ENCODE results near the gene RMP24.

The RMP24 gene

GRCh38 chr18:35939138-35939537 is 33.3 kb upstream of the RMP24 start:
- peak; percentile 15; the same call in 1 of the 2 replicates for TF ChIP-seq CTCF (IDR thresholded peaks at IDR 0.05; ENCODE audit: low read depth, low read length)
- Histone ChIP-seq H3K4me3 (ENCODE audit: low read depth, low read length) (no peak overlapping the region), H3K27me3 (ENCODE audit: control insufficient read depth, insufficient read depth, low read length) (peaks cover 6% of the 10 kb centered on the region), H3K27ac (ENCODE audit: low read depth, low read length) (no peak overlapping the region), H3K9me3 (ENCODE audit: control insufficient read depth, insufficient read depth, low read length) (no peaks in the 10 kb centered on the region)
- ChIA-PET POLR2A (no interaction called here), CTCF (interaction anchor here (1.4 kb wide), 1 partner anchor 183 kb away, joined by 5 read pairs; no protein-coding TSS in a partner anchor)
- no peak for DNase-seq (ENCODE audit: low read depth, low spot score)

DNA sequence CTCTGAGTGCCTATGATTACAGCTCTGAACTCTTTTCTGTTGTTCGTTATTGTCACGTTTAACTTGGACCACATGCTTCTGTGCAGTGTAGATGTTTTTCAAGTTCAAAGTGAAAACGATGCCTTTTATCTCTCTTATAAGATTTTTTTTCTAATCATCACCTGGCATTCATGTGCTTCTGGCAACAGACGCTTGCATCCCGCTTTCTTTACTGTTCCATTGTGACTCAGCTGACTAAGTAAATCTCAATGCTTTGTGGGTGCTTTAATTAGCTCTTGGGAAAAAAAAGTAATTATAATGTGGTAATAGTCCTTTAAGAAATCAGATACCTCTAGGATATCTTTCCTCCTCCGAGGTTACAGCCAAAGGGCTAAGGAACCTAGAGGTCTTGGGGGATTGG is 31.2 kb upstream of the RMP24 start:
- POLR2A ChIA-PET: no interaction called here
- Histone ChIP-seq H3K9me3 (ENCODE audit: control insufficient read depth, insufficient read depth, low read length) (no peaks in the 10 kb centered on the region), H3K27me3 (ENCODE audit: control insufficient read depth, insufficient read depth, low read length) (peaks cover 6% of the 10 kb centered on the region), H3K4me3 (ENCODE audit: low read depth, low read length) (no peak overlapping the region), H3K27ac (ENCODE audit: low read depth, low read length) (no peak overlapping the region)
- TF ChIP-seq CTCF (IDR thresholded peaks at IDR 0.05; ENCODE audit: low read depth, low read length): no peak
- DNase-seq (ENCODE audit: low read depth, low spot score): no peak
- CTCF ChIA-PET: interaction anchor here (1.2 to 2.6 kb wide), 2 partner anchors 9 to 184 kb away, joined by 3 to 24 read pairs; no protein-coding TSS in a partner anchor

- H3K27me3 ChIP-seq (ENCODE audit: control insufficient read depth, insufficient read depth, low read length): peaks cover 6% of the 10 kb centered on the region
- H3K4me3 ChIP-seq (ENCODE audit: low read depth, low read length): no peak overlapping the region
- POLR2A ChIA-PET: no interaction called here
- CTCF ChIA-PET: interaction anchor here (2.6 kb wide), 1 partner anchor 8 kb away, joined by 24 read pairs; no protein-coding TSS in a partner anchor
- DNase-seq (ENCODE audit: low read depth, low spot score): no peak
- no peaks in the 10 kb centered on the region for H3K9me3 ChIP-seq (ENCODE audit: control insufficient read depth, insufficient read depth, low read length)
- TF ChIP-seq CTCF (IDR thresholded peaks at IDR 0.05; ENCODE audit: low read depth, low read length): no peak
- no peak overlapping the region for H3K27ac ChIP-seq (ENCODE audit: low read depth, low read length)
Observed at GRCh38 chr18:35942133-35942532, 30.3 kb upstream of the RMP24 start.

DNA sequence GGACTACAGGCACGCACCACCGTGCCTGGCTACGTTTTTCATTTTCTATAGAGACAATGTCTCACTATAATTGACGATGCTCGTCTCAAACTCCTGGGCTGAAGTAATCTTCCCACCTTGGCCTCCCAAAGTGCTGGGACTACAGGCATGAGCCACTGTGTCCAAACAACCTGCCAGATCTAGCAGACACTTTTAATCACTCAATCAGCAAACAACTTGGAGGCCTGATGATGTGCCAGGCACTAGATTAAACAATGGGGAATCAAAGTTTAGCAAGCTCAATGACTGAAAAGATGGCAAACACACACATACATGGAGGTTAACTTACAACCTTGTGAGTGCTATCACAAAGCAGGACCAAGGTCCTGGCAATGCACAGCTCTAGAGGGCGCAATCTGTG is 29.8 kb upstream of the RMP24 start:
- CTCF ChIA-PET: interaction anchor here (2.6 kb wide), 1 partner anchor 8 kb away, joined by 24 read pairs; no protein-coding TSS in a partner anchor
- H3K27ac ChIP-seq (ENCODE audit: low read depth, low read length): no peak overlapping the region
- H3K27me3 ChIP-seq (ENCODE audit: control insufficient read depth, insufficient read depth, low read length): peaks cover 6% of the 10 kb centered on the region
- no peaks in the 10 kb centered on the region for H3K9me3 ChIP-seq (ENCODE audit: control insufficient read depth, insufficient read depth, low read length)
- no peak overlapping the region for H3K4me3 ChIP-seq (ENCODE audit: low read depth, low read length)
- POLR2A ChIA-PET: no interaction called here
- TF ChIP-seq CTCF (IDR thresholded peaks at IDR 0.05; ENCODE audit: low read depth, low read length): no peak
- no peak for DNase-seq (ENCODE audit: low read depth, low spot score)

DNA sequence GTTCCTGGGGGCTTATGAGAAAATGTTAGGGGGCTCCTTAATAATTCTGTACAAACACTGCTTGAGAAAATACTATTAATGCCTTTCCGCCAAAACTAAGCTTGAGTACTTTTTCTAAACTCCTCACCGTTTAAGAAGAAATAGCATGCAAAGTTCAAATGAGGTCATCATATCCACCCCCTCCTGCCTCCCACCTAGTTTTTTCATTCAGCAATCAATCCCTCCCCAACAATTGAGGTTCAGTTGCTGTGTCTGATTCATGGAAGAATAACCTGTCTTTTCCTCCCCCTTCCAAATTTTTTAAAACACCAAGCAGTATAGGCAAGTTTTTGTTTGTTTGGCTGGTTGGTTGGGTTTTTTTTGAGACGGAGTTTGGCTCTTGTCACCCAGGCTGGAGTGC is 24.4 kb upstream of the RMP24 start:
- Histone ChIP-seq H3K27ac (ENCODE audit: low read depth, low read length) (no peak overlapping the region), H3K9me3 (ENCODE audit: control insufficient read depth, insufficient read depth, low read length) (peaks cover 2% of the 10 kb centered on the region; the same call in 1 of the 2 replicates), H3K4me3 (ENCODE audit: low read depth, low read length) (no peak overlapping the region), H3K27me3 (ENCODE audit: control insufficient read depth, insufficient read depth, low read length) (peaks cover 9% of the 10 kb centered on the region)
- DNase-seq (ENCODE audit: low read depth, low spot score): no peak
- POLR2A ChIA-PET: no interaction called here
- CTCF ChIA-PET: interaction anchor here (1.4 to 4.0 kb wide), 2 partner anchors 11 to 193 kb away, joined by 6 to 42 read pairs; no protein-coding TSS in a partner anchor
- TF ChIP-seq CTCF (IDR thresholded peaks at IDR 0.05; ENCODE audit: low read depth, low read length): no peak

All from AG04450 (cell line).